SK-N-SH treated with all-trans-retinoic acid at 6 μM for 48 hours (cell line): ENCODE measurements around the gene DIDO1.

ENCODE experiments used
- ARNTL ChIP-seq: fragments of 450-650 bp; formaldehyde crosslinking; IDR thresholded peaks from 2 replicates; pipeline ENCODE4 v1.5.0; 2020; ENCODE audit warnings: low read depth, mild to moderate bottlenecking, moderate library complexity, borderline replicate concordance
- CREB5 ChIP-seq: fragments of 250-450 bp; sonication (Bioruptor Pico); IDR thresholded peaks from 2 replicates; pipeline ENCODE4 v1.5.1; 2020; ENCODE audit warnings: low read depth, mild to moderate bottlenecking, moderate library complexity
- CSRNP3 ChIP-seq: fragments of 250-450 bp; sonication (Bioruptor Pico); IDR thresholded peaks from 2 replicates; pipeline ENCODE4 v1.5.1; 2021; ENCODE audit warnings: mild to moderate bottlenecking, moderate library complexity
- GLIS3 ChIP-seq: fragments of 250-450 bp; sonication (Bioruptor Pico); IDR thresholded peaks from 2 replicates; pipeline ENCODE4 v1.5.0; 2020; ENCODE audit warnings: mild to moderate bottlenecking, moderate library complexity
- OSR1 ChIP-seq: fragments of 250-450 bp; sonication (Bioruptor Pico); IDR thresholded peaks from 2 replicates; pipeline ENCODE4 v1.8.0; 2022; ENCODE audit warnings: moderate library complexity, mild to moderate bottlenecking, inconsistent platforms
- TSHZ2 ChIP-seq: fragments of 250-450 bp; sonication (Bioruptor Pico); IDR thresholded peaks from 2 replicates; pipeline ENCODE4 v1.5.0; 2020; ENCODE audit warnings: mild to moderate bottlenecking, moderate library complexity
- ZFP3 ChIP-seq: fragments of 250-450 bp; sonication (Bioruptor Pico); IDR thresholded peaks from 2 replicates; pipeline ENCODE4 v1.5.0; 2020; ENCODE audit warnings: mild to moderate bottlenecking, moderate library complexity

- no peak for TF ChIP-seq ZFP3
- TF ChIP-seq GLIS3: no peak
- no peak for TF ChIP-seq OSR1
- no peak for TF ChIP-seq TSHZ2 (CRISPR knock-in tag)
- no peak for TF ChIP-seq CREB5 (CRISPR knock-in tag)
- TF ChIP-seq CSRNP3 (CRISPR knock-in tag): no peak
- TF ChIP-seq ARNTL (CRISPR knock-in tag): no peak
These were observed 39.1 kb upstream of the DIDO1 start for GRCh38 chr20:62965363-62965771.
